Astrocyte (in vitro differentiated cells and primary cell): ENCODE results near the gene CDC42EP4. TPM values are rescaled to one million over a fixed set of nuclear protein-coding genes. Genes with fewer than 3 reads are reported as not detected.

Experiments
- DNase-seq: peaks from one replicate; pipeline ENCODE4 v3.0.0-alpha.2; 2010; ENCODE audit warnings: low read depth
- FAIRE-seq: peaks from 2 replicates; lab custom pipeline; 2011; peaks lifted over from hg19 to GRCh38; lab: Jason Lieb, UNC
- H2AFZ ChIP-seq: 2 replicates; pipeline ENCODE4 v1.6.0; 2012; ENCODE audit warnings: low read depth, low read length, inconsistent platforms
- H3K27ac ChIP-seq: 2 replicates; pipeline ENCODE4 v1.5.1; 2011; ENCODE audit warnings: low read depth, low read length, inconsistent platforms
- H3K27me3 ChIP-seq: 2 replicates; pipeline ENCODE4 v1.6.0; 2011; ENCODE audit warnings: low read length, inconsistent platforms; ENCODE audit not compliant: insufficient read depth
- H3K36me3 ChIP-seq: 2 replicates; pipeline ENCODE4 v1.5.1; 2011; ENCODE audit warnings: low read length, inconsistent platforms; ENCODE audit not compliant: insufficient read depth
- H3K4me1 ChIP-seq: 2 replicates; pipeline ENCODE4 v1.5.1; 2011; ENCODE audit warnings: low read length, inconsistent platforms; ENCODE audit not compliant: insufficient read depth
- H3K4me2 ChIP-seq: 2 replicates; pipeline ENCODE4 v1.6.0; 2012; ENCODE audit warnings: low read length, inconsistent platforms
- H3K4me3 ChIP-seq: 2 replicates; pipeline ENCODE4 v1.5.1; 2011; ENCODE audit warnings: low read depth, mild to moderate bottlenecking, low read length, inconsistent platforms; ENCODE audit not compliant: insufficient read depth
- H3K79me2 ChIP-seq: 2 replicates; pipeline ENCODE4 v1.6.0; 2012; ENCODE audit warnings: mild to moderate bottlenecking, low read length, inconsistent platforms; ENCODE audit not compliant: insufficient read depth
- H3K9ac ChIP-seq: 2 replicates; pipeline ENCODE4 v1.6.0; 2012; ENCODE audit warnings: mild to moderate bottlenecking, low read length, inconsistent platforms
- H3K9me3 ChIP-seq: 2 replicates; pipeline ENCODE4 v1.5.1; 2012; ENCODE audit warnings: low read depth, mild to moderate bottlenecking, low read length, inconsistent platforms; ENCODE audit not compliant: insufficient read depth
- H4K20me1 ChIP-seq: 2 replicates; pipeline ENCODE4 v1.6.0; 2012; ENCODE audit warnings: low read length, inconsistent platforms; ENCODE audit not compliant: insufficient read depth
- H3K27ac Mint-ChIP-seq: one replicate; pipeline ENCODE4 v1.8.0; 2021; ENCODE audit warnings: mild to moderate bottlenecking, mixed read lengths; ENCODE audit not compliant: unreplicated experiment
- H3K27me3 Mint-ChIP-seq: one replicate; pipeline ENCODE4 v1.8.0; 2021; ENCODE audit warnings: low read depth, mixed read lengths; ENCODE audit not compliant: unreplicated experiment
- H3K36me3 Mint-ChIP-seq: one replicate; pipeline ENCODE4 v1.8.0; 2021; ENCODE audit warnings: low read depth, mixed read lengths; ENCODE audit not compliant: unreplicated experiment
- H3K4me1 Mint-ChIP-seq: one replicate; pipeline ENCODE4 v1.8.0; 2021; ENCODE audit warnings: low read depth, mixed read lengths; ENCODE audit not compliant: unreplicated experiment
- H3K4me3 Mint-ChIP-seq: one replicate; pipeline ENCODE4 v1.8.0; 2021; ENCODE audit warnings: mild to moderate bottlenecking, moderate library complexity, mixed read lengths; ENCODE audit not compliant: unreplicated experiment
- H3K9me3 Mint-ChIP-seq: one replicate; pipeline ENCODE4 v1.8.0; 2021; ENCODE audit warnings: mild to moderate bottlenecking, mixed read lengths; ENCODE audit not compliant: unreplicated experiment
- EZH2 ChIP-seq: IDR thresholded peaks from 2 replicates; pipeline ENCODE4 v1.6.1; 2012; ENCODE audit warnings: mild to moderate bottlenecking, low read length, inconsistent platforms; ENCODE audit not compliant: insufficient read depth
- total RNA-seq: library from RNA; stranded (reverse); gene quantifications from 2 replicates; pipeline ENCODE4 v1.2.1, GENCODE V29; 2021
- TF ChIP-seq, protein P1 (sequence below): IDR thresholded peaks from 2 replicates; pipeline ENCODE4 v1.5.1; 2011; ENCODE audit warnings: low read depth, mild to moderate bottlenecking, inconsistent platforms, low read length, moderate library complexity; ENCODE audit not compliant: insufficient read depth

Gene CDC42EP4
- total RNA-seq, 1 donor from 2014 or later: 15.8 TPM

DNA sequence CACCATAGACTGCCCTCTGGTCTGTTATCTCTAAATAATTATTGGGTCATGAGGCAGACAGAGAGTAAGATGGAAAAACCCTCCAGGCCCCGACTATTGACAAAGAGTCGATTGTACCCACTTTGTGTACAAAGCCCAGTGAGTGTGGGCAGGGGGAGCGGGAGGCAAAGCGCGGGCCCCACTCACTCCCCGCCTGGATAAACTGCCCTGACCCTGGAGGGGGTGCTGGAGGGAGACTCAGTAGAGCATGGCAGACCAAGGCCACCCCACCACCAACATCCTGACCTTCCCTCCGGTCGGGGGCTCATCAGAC, 38.9 kb downstream of the CDC42EP4 start:
- H3K27ac Mint-ChIP-seq: no peak overlapping the region

DNA sequence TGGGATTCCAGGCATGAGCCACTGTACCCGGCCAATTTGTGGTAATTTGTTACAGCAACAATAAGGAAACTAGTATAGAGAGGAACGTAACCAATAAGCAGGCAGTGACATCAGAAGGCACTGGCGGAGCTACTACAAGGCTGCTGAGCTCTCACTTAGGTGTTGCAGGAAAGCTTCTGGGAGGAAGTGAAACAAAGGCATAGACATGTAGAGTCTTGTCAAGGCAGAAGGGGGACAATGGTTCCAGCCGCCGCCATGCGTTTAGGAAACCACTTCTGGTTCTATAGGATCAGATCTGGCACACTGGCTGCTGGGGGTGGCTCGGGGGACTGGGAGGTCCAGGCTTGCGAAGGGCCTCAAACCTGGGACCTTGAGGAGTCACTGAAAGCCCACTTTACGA, 40.7 kb downstream of the CDC42EP4 start:
- Histone ChIP-seq H3K4me3 (no peak overlapping the region), H3K36me3 (no peaks in the 10 kb centered on the region), H3K9ac (no peak overlapping the region), H3K79me2 (no peaks in the 10 kb centered on the region), H3K4me1 (no peaks in the 10 kb centered on the region), H4K20me1 (no peaks in the 10 kb centered on the region), H3K27ac (no peak overlapping the region), H3K4me2 (no peak overlapping the region), H2AFZ (no peak overlapping the region), H3K9me3 (no peaks in the 10 kb centered on the region), H3K27me3 (no peaks in the 10 kb centered on the region)
- Mint-ChIP-seq H3K9me3 (no peaks in the 10 kb centered on the region), H3K27me3 (peaks cover 7% of the 10 kb centered on the region), H3K4me3 (no peak overlapping the region), H3K27ac (peak overlapping the region; percentile 34), H3K36me3 (peaks cover 2% of the 10 kb centered on the region), H3K4me1 (no peaks in the 10 kb centered on the region)
- TF ChIP-seq EZH2: no peak
- TF ChIP-seq, protein P1, sequence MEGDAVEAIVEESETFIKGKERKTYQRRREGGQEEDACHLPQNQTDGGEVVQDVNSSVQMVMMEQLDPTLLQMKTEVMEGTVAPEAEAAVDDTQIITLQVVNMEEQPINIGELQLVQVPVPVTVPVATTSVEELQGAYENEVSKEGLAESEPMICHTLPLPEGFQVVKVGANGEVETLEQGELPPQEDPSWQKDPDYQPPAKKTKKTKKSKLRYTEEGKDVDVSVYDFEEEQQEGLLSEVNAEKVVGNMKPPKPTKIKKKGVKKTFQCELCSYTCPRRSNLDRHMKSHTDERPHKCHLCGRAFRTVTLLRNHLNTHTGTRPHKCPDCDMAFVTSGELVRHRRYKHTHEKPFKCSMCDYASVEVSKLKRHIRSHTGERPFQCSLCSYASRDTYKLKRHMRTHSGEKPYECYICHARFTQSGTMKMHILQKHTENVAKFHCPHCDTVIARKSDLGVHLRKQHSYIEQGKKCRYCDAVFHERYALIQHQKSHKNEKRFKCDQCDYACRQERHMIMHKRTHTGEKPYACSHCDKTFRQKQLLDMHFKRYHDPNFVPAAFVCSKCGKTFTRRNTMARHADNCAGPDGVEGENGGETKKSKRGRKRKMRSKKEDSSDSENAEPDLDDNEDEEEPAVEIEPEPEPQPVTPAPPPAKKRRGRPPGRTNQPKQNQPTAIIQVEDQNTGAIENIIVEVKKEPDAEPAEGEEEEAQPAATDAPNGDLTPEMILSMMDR: no peak
- DNase-seq (no peak), FAIRE-seq (no peak)

More for the DNA sequence above, 38.9 kb downstream of the CDC42EP4 start:
- no peak for DNase-seq
- H3K4me3 Mint-ChIP-seq: no peak overlapping the region
- Histone ChIP-seq H3K9ac (no peak overlapping the region), H3K4me1 (no peaks in the 10 kb centered on the region), H3K9me3 (no peaks in the 10 kb centered on the region), H3K27me3 (no peaks in the 10 kb centered on the region), H3K27ac (no peak overlapping the region), H4K20me1 (no peaks in the 10 kb centered on the region), H3K4me3 (no peak overlapping the region), H2AFZ (no peak overlapping the region), H3K4me2 (no peak overlapping the region), H3K79me2 (no peaks in the 10 kb centered on the region), H3K36me3 (no peaks in the 10 kb centered on the region)
- H3K27me3 Mint-ChIP-seq: no peaks in the 10 kb centered on the region
- FAIRE-seq: no peak
- no peaks in the 10 kb centered on the region for H3K4me1 Mint-ChIP-seq
- TF ChIP-seq EZH2: no peak
- TF ChIP-seq, protein P1: no peak
- no peaks in the 10 kb centered on the region for H3K9me3 Mint-ChIP-seq
- H3K36me3 Mint-ChIP-seq: peaks cover 2% of the 10 kb centered on the region

DNA sequence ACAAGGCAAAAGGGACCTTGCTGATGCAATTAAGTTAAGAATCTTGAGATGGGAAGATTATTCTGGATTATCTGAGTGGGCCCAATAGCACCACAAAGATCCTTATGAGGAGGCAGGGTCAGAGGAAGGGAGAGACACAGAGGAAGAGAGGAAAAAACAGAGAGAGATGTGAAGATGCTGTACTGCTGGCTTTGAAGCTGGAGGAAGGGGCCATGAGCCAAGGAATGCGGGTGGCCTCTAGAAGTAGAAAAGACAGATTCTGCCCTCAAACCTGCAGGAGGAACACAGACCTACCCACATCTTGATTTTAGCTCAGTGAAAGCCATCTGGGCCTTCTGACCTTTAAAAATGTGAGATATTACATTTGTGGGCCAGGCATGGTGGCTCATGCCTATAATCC, 42.0 kb downstream of the CDC42EP4 start:
- no peak for FAIRE-seq
- H3K27me3 Mint-ChIP-seq: peaks cover 7% of the 10 kb centered on the region

More for the DNA sequence above, 42.0 kb downstream of the CDC42EP4 start:
- H3K9ac ChIP-seq: no peak overlapping the region
- no peak overlapping the region for H3K27ac ChIP-seq
- Mint-ChIP-seq H3K9me3 (no peaks in the 10 kb centered on the region), H3K27ac (no peak overlapping the region), H3K36me3 (no peaks in the 10 kb centered on the region), H3K4me3 (no peak overlapping the region), H3K4me1 (no peaks in the 10 kb centered on the region)
- H4K20me1 ChIP-seq: no peaks in the 10 kb centered on the region
- H3K27me3 ChIP-seq: no peaks in the 10 kb centered on the region
- no peaks in the 10 kb centered on the region for H3K4me1 ChIP-seq
- H2AFZ ChIP-seq: no peak overlapping the region
- H3K4me2 ChIP-seq: no peak overlapping the region
- no peaks in the 10 kb centered on the region for H3K36me3 ChIP-seq
- no peaks in the 10 kb centered on the region for H3K9me3 ChIP-seq
- no peak for TF ChIP-seq EZH2
- TF ChIP-seq, protein P1: no peak
- no peak overlapping the region for H3K4me3 ChIP-seq
- no peaks in the 10 kb centered on the region for H3K79me2 ChIP-seq
- DNase-seq: no peak
